Liver (tissue), 9 donors: ENCODE measurements around the gene FCGBP. TPM values are rescaled to one million over a fixed set of nuclear protein-coding genes. Genes with fewer than 3 reads are reported as not detected.

Experiments used
- DNase-seq: peaks from one replicate; pipeline ENCODE4 v3.0.0-alpha.2; 2017; ENCODE audit warnings: low spot score
- H3K27ac ChIP-seq, 2 donors: one replicate each; pipeline ENCODE4 v1.7.0; 2013; ENCODE audit warnings: inconsistent platforms in 2 of 2, low read length in 2 of 2, control low read depth in 1 of 2, low read depth in 1 of 2, mild to moderate bottlenecking in 1 of 2
- H3K27me3 ChIP-seq, 4 donors: one replicate each; pipeline versions ENCODE4 v1.6.1 to v1.7.0; 2013; ENCODE audit warnings: low read length in 3 of 4, inconsistent platforms in 1 of 4, mild to moderate bottlenecking in 1 of 4, moderate library complexity in 1 of 4; ENCODE audit not compliant: control insufficient read depth in 4 of 4, insufficient read depth in 4 of 4
- H3K36me3 ChIP-seq, 4 donors: one replicate each; pipeline versions ENCODE4 v1.6.1 to v1.7.0; 2013; ENCODE audit warnings: low read length in 3 of 4, mild to moderate bottlenecking in 3 of 4, low read depth in 1 of 4, moderate library complexity in 1 of 4; ENCODE audit not compliant: control insufficient read depth in 4 of 4, insufficient read depth in 3 of 4
- H3K4me1 ChIP-seq, 4 donors: one replicate each; pipeline versions ENCODE4 v1.6.1 to v1.7.0; 2013; ENCODE audit warnings: low read length in 3 of 4, mild to moderate bottlenecking in 3 of 4, moderate library complexity in 1 of 4; ENCODE audit not compliant: control insufficient read depth in 4 of 4, insufficient read depth in 4 of 4
- H3K4me3 ChIP-seq, 3 donors: one replicate each; pipeline versions ENCODE4 v1.6.1 to v1.7.0; 2013; ENCODE audit warnings: low read length in 3 of 3, control low read depth in 1 of 3, low read depth in 1 of 3, mild to moderate bottlenecking in 1 of 3
- H3K9ac ChIP-seq, 2 donors: one replicate each; pipeline ENCODE4 v1.7.0; 2013; ENCODE audit warnings: low read length in 2 of 2, mild to moderate bottlenecking in 2 of 2, moderate library complexity in 2 of 2, control low read depth in 1 of 2, low read depth in 1 of 2
- H3K9me3 ChIP-seq, 4 donors: one replicate each; pipeline versions ENCODE4 v1.6.1 to v1.7.0; 2013; ENCODE audit warnings: low read length in 3 of 4; ENCODE audit not compliant: control insufficient read depth in 4 of 4
- ATF3 ChIP-seq: IDR thresholded peaks from 2 replicates; pipeline ENCODE4 v1.6.1; 2016; ENCODE audit warnings: antibody characterized with exemption
- CTCF ChIP-seq: fragments of 150-350 bp; IDR thresholded peaks from 2 replicates; pipeline ENCODE4 v1.5.1; 2017; ENCODE audit warnings: improper control_type of control experiment, low read depth, low read length; ENCODE audit not compliant: missing input control
- EGR1 ChIP-seq, 2 donors: IDR thresholded peaks; 2 replicates each; pipeline ENCODE4 v1.6.1; 2016 to 2018; ENCODE audit warnings: antibody characterized with exemption in 2 of 2, low read depth in 2 of 2
- FOXA2 ChIP-seq: IDR thresholded peaks from 2 replicates; pipeline ENCODE4 v1.6.1; 2016; ENCODE audit warnings: antibody characterized with exemption
- HNF4A ChIP-seq, 2 donors: conservative IDR thresholded peaks; 2 replicates each; pipeline ENCODE4 v1.6.1; 2016; ENCODE audit warnings: antibody characterized with exemption in 2 of 2, mild to moderate bottlenecking in 2 of 2
- HNF4G ChIP-seq: IDR thresholded peaks from 2 replicates; pipeline ENCODE4 v1.6.1; 2016; ENCODE audit warnings: antibody characterized with exemption
- RAD21 ChIP-seq, 2 donors: IDR thresholded peaks; 2 replicates each; pipeline ENCODE4 v1.6.1; 2016; ENCODE audit warnings: antibody characterized with exemption in 2 of 2, mild to moderate bottlenecking in 2 of 2
- REST ChIP-seq: IDR thresholded peaks from 2 replicates; pipeline ENCODE4 v1.6.1; 2016; ENCODE audit warnings: antibody characterized with exemption, mild to moderate bottlenecking
- SP1 ChIP-seq: IDR thresholded peaks from 2 replicates; pipeline ENCODE4 v1.6.1; 2018; ENCODE audit warnings: antibody characterized with exemption, mild to moderate bottlenecking
- TAF1 ChIP-seq: conservative IDR thresholded peaks from 2 replicates; pipeline ENCODE4 v1.6.1; 2016; ENCODE audit warnings: antibody characterized with exemption, mild to moderate bottlenecking
- WGBS: extraction: QIAGEN DNeasy Blood & Tissue Kit; methylation state at CpG from one replicate; pipeline ENCODE4 v1.1.7; 2013; 5-methylcytosine and 5-hydroxymethylcytosine counted together
- polyA plus RNA-seq, 2 donors: library from polyadenylated mRNA; stranded (reverse) in 1 of 2; unstranded in 1 of 2; fragments of 200-250 nt in 1 of 2; fragments of >200 nt in 1 of 2; fragmentation: Nextera tagmentation in 1 of 2; extraction: Ambion mirVana in 1 of 2; gene quantifications; one replicate each; pipeline versions ENCODE4 v1.2.1 to v1.2.3, GENCODE V29; 2013 to 2015
- total RNA-seq, 2 donors: library from RNA; depleted of rRNA; stranded (reverse); fragments of >200 nt; gene quantifications; one replicate each; pipeline ENCODE4 v1.2.3, GENCODE V29; 2014
- donor health status: healthy.
- donor health status: healthy.
- donor health status: healthy.
- donor health status: healthy.
- donor health status: healthy.

Gene FCGBP
- total and polyA plus RNA-seq, 4 donors: 0.08 to 32.9 (median 0.95) TPM

GRCh38 chr19:39942366-39942730, 7.9 kb upstream of the FCGBP start:
- no peaks in the 10 kb centered on the region for H3K27me3 ChIP-seq
- no peak for DNase-seq
- H3K9me3 ChIP-seq: peaks cover 0 to 2% (median under 1%) of the 10 kb centered on the region in 4 donors
- WGBS: 77% methylated on average over 4 of the region's 4 CpGs
- no peak overlapping the region for H3K27ac ChIP-seq
- peaks cover 0 to 8% (median 6%) of the 10 kb centered on the region in 4 donors for H3K4me1 ChIP-seq
- TF ChIP-seq EGR1 (IDR thresholded peaks at IDR 0.05; ENCODE audit: low read depth in 2 of 2): no peak
- TF ChIP-seq HNF4G: no peak
- TF ChIP-seq TAF1: no peak
- H3K9ac ChIP-seq: no peak overlapping the region
- no peaks in the 10 kb centered on the region for H3K36me3 ChIP-seq
- H3K4me3 ChIP-seq: no peak overlapping the region

GRCh38 chr19:39941615-39942365, 7.4 kb upstream of the FCGBP start:
- peak; percentile 11 for TF ChIP-seq SP1
- no peak for TF ChIP-seq RAD21 (IDR thresholded peaks at IDR 0.05)
- H3K4me1 ChIP-seq: peaks cover 0 to 8% (median 6%) of the 10 kb centered on the region in 4 donors
- no peak overlapping the region for H3K9ac ChIP-seq
- peak overlapping the region in 1 of 2 donors; percentile 23 for H3K27ac ChIP-seq
- no peak overlapping the region for H3K4me3 ChIP-seq
- DNase-seq: no peak
- WGBS: 45% methylated on average over 5 of the region's 5 CpGs
- peaks cover 0 to 2% (median under 1%) of the 10 kb centered on the region in 4 donors for H3K9me3 ChIP-seq
- H3K36me3 ChIP-seq: no peaks in the 10 kb centered on the region
- no peaks in the 10 kb centered on the region for H3K27me3 ChIP-seq

GRCh38 chr19:39941151-39941550, 6.7 kb upstream of the FCGBP start:
- Histone ChIP-seq H3K4me3 (no peak overlapping the region), H3K27me3 (no peaks in the 10 kb centered on the region), H3K4me1 (peaks cover 0 to 8% (median 6%) of the 10 kb centered on the region in 4 donors), H3K36me3 (no peaks in the 10 kb centered on the region), H3K27ac (peak overlapping the region; percentile 23 to 25), H3K9me3 (peaks cover 0 to 2% (median under 1%) of the 10 kb centered on the region in 4 donors), H3K9ac (no peak overlapping the region)
- WGBS: 79% methylated on average over 6 of the region's 6 CpGs
- TF ChIP-seq ATF3: no peak
- TF ChIP-seq SP1: no peak
- TF ChIP-seq FOXA2: no peak
- no peak for TF ChIP-seq TAF1
- no peak for TF ChIP-seq HNF4G
- TF ChIP-seq HNF4A (conservative IDR thresholded peaks at IDR 0.05): no peak
- DNase-seq: no peak

GRCh38 chr19:39940221-39940833, 5.9 kb upstream of the FCGBP start:
- Histone ChIP-seq H3K4me3 (no peak overlapping the region), H3K27ac (no peak overlapping the region), H3K4me1 (peaks cover 0 to 8% (median 6%) of the 10 kb centered on the region in 4 donors), H3K27me3 (peaks cover 0 to 3% (median 0%) of the 10 kb centered on the region in 4 donors), H3K9ac (no peak overlapping the region), H3K36me3 (no peaks in the 10 kb centered on the region), H3K9me3 (peaks cover 0 to 2% (median under 1%) of the 10 kb centered on the region in 4 donors)
- no peak for DNase-seq
- WGBS: 83% methylated on average over 1 of the region's 1 CpG
- TF ChIP-seq SP1 (no peak), REST (no peak), CTCF (no peak)
